ENCODE measurements around the gene LCE2B. TPM values are rescaled to one million over a fixed set of nuclear protein-coding genes. Genes with fewer than 3 reads are reported as not detected.
"Not testable (repeated sequence)": the region's sequence is repeated elsewhere in the genome, so short reads cannot be mapped to it uniquely, and the experiment has no call there.

LCE2B gene
- not detected for total RNA-seq

- not testable (repeated sequence) for H3K9me3 Mint-ChIP-seq, H3K27ac Mint-ChIP-seq
Observed at GRCh38 chr1:152685823-152686222, at the start of gene LCE2B. TSS of gene LCE2B (plus strand) at chr1:152686123. CDS start at chr1:152686844, 721 bp downstream.

GRCh38 chr1:152640351-152640750, 45.6 kb upstream of the LCE2B start:
- peaks cover 6% of the 10 kb centered on the region for H3K9me3 Mint-ChIP-seq
- no peak for ATAC-seq (replicated peaks)
- H3K27ac Mint-ChIP-seq = no peak overlapping the region
- H3K27me3 Mint-ChIP-seq = peaks cover 4% of the 10 kb centered on the region
- no peaks in the 10 kb centered on the region for H3K4me1 Mint-ChIP-seq
- H3K36me3 Mint-ChIP-seq (ENCODE audit: low read depth) = no peaks in the 10 kb centered on the region
- H3K4me3 Mint-ChIP-seq = no peak overlapping the region

More at GRCh38 chr1:152685823-152686222, at the start of gene LCE2B:
- H3K4me3 Mint-ChIP-seq; ATAC-seq (replicated peaks); H3K4me1 Mint-ChIP-seq; H3K36me3 Mint-ChIP-seq (ENCODE audit: low read depth): not testable (repeated sequence)
- peaks cover 49% of the 10 kb centered on the region for H3K27me3 Mint-ChIP-seq

GRCh38 chr1:152643945-152644344, 42.0 kb upstream of the LCE2B start:
- no peak overlapping the region for H3K27ac Mint-ChIP-seq
- no peaks in the 10 kb centered on the region for H3K36me3 Mint-ChIP-seq (ENCODE audit: low read depth)
- H3K9me3 Mint-ChIP-seq = peaks cover 6% of the 10 kb centered on the region
- no peak for ATAC-seq (replicated peaks)
- H3K4me1 Mint-ChIP-seq = no peaks in the 10 kb centered on the region
- H3K27me3 Mint-ChIP-seq = peaks cover 7% of the 10 kb centered on the region
- H3K4me3 Mint-ChIP-seq = no peak overlapping the region

- H3K27me3 Mint-ChIP-seq = peaks cover 7% of the 10 kb centered on the region
- no peaks in the 10 kb centered on the region for H3K9me3 Mint-ChIP-seq
- H3K4me3 Mint-ChIP-seq = no peak overlapping the region
- H3K27ac Mint-ChIP-seq = no peak overlapping the region
- no peaks in the 10 kb centered on the region for H3K36me3 Mint-ChIP-seq (ENCODE audit: low read depth)
- no peak for ATAC-seq (replicated peaks)
- H3K4me1 Mint-ChIP-seq = no peaks in the 10 kb centered on the region
Observed at GRCh38 chr1:152645146-152645545, 40.8 kb upstream of the LCE2B start.

- H3K4me3 Mint-ChIP-seq = no peak overlapping the region
- ATAC-seq (replicated peaks) = no peak
- H3K9me3 Mint-ChIP-seq = no peaks in the 10 kb centered on the region
- H3K4me1 Mint-ChIP-seq = no peaks in the 10 kb centered on the region
- peaks cover 7% of the 10 kb centered on the region for H3K27me3 Mint-ChIP-seq
- no peaks in the 10 kb centered on the region for H3K36me3 Mint-ChIP-seq (ENCODE audit: low read depth)
- H3K27ac Mint-ChIP-seq = no peak overlapping the region
Observed at GRCh38 chr1:152646656-152647055, 39.3 kb upstream of the LCE2B start.

- no peak overlapping the region for H3K4me3 Mint-ChIP-seq
- ATAC-seq (replicated peaks) = peak; percentile 55
- no peaks in the 10 kb centered on the region for H3K9me3 Mint-ChIP-seq
- no peaks in the 10 kb centered on the region for H3K36me3 Mint-ChIP-seq (ENCODE audit: low read depth)
- H3K27ac Mint-ChIP-seq = no peak overlapping the region
- peaks cover 4% of the 10 kb centered on the region for H3K4me1 Mint-ChIP-seq
- H3K27me3 Mint-ChIP-seq = peaks cover 9% of the 10 kb centered on the region
Observed at GRCh38 chr1:152654110-152654509, 31.8 kb upstream of the LCE2B start.

GRCh38 chr1:152656459-152656858, 29.5 kb upstream of the LCE2B start:
- Mint-ChIP-seq H3K36me3 (ENCODE audit: low read depth) (no peaks in the 10 kb centered on the region), H3K4me3 (no peak overlapping the region), H3K27me3 (peaks cover 12% of the 10 kb centered on the region), H3K9me3 (no peaks in the 10 kb centered on the region), H3K27ac (no peak overlapping the region), H3K4me1 (peaks cover 4% of the 10 kb centered on the region)
- no peak for ATAC-seq (replicated peaks)

GRCh38 chr1:152657677-152658076, 28.2 kb upstream of the LCE2B start:
- Mint-ChIP-seq H3K36me3 (ENCODE audit: low read depth) (no peaks in the 10 kb centered on the region), H3K9me3 (no peaks in the 10 kb centered on the region), H3K4me3 (no peak overlapping the region), H3K4me1 (peaks cover 4% of the 10 kb centered on the region), H3K27ac (no peak overlapping the region), H3K27me3 (peaks cover 10% of the 10 kb centered on the region)
- ATAC-seq (replicated peaks) = no peak

GRCh38 chr1:152658649-152659048, 27.3 kb upstream of the LCE2B start:
- Mint-ChIP-seq H3K9me3 (no peaks in the 10 kb centered on the region), H3K27ac (no peak overlapping the region), H3K4me1 (peaks cover 4% of the 10 kb centered on the region), H3K36me3 (ENCODE audit: low read depth) (no peaks in the 10 kb centered on the region), H3K27me3 (peaks cover 10% of the 10 kb centered on the region), H3K4me3 (no peak overlapping the region)
- ATAC-seq (replicated peaks) = no peak

GRCh38 chr1:152663098-152663497, 22.8 kb upstream of the LCE2B start, which contains the start of gene LCE2D:
TSS of gene LCE2D (plus strand) at chr1:152663380. CDS start at chr1:152664106, 726 bp downstream.
- Mint-ChIP-seq H3K27me3 (peaks cover 21% of the 10 kb centered on the region), H3K9me3 (no peaks in the 10 kb centered on the region), H3K27ac (no peak within 1 kb of the TSS), H3K4me1 (no peaks in the 10 kb centered on the region), H3K4me3 (no peak within 1 kb of the TSS), H3K36me3 (ENCODE audit: low read depth) (no peaks in the 10 kb centered on the region)
- ATAC-seq (replicated peaks) = no peak

- H3K9me3 Mint-ChIP-seq; ATAC-seq (replicated peaks); H3K36me3 Mint-ChIP-seq (ENCODE audit: low read depth); H3K4me3 Mint-ChIP-seq; H3K27ac Mint-ChIP-seq; H3K4me1 Mint-ChIP-seq: not testable (repeated sequence)
- H3K27me3 Mint-ChIP-seq = peaks cover 26% of the 10 kb centered on the region
Observed at GRCh38 chr1:152666171-152666570, 19.8 kb upstream of the LCE2B start.

- no peak overlapping the region for H3K4me3 Mint-ChIP-seq
- peaks cover 30% of the 10 kb centered on the region for H3K27me3 Mint-ChIP-seq
- ATAC-seq (replicated peaks) = no peak
- no peaks in the 10 kb centered on the region for H3K9me3 Mint-ChIP-seq
- no peak overlapping the region for H3K27ac Mint-ChIP-seq
- no peaks in the 10 kb centered on the region for H3K36me3 Mint-ChIP-seq (ENCODE audit: low read depth)
- no peaks in the 10 kb centered on the region for H3K4me1 Mint-ChIP-seq
Observed at GRCh38 chr1:152667648-152668047, 18.3 kb upstream of the LCE2B start.

GRCh38 chr1:152673016-152673415, 12.9 kb upstream of the LCE2B start:
- no peak overlapping the region for H3K27ac Mint-ChIP-seq
- peaks cover 33% of the 10 kb centered on the region for H3K27me3 Mint-ChIP-seq
- H3K4me1 Mint-ChIP-seq = no peaks in the 10 kb centered on the region
- ATAC-seq (replicated peaks) = no peak
- H3K36me3 Mint-ChIP-seq (ENCODE audit: low read depth) = no peaks in the 10 kb centered on the region
- H3K9me3 Mint-ChIP-seq = no peaks in the 10 kb centered on the region
- no peak overlapping the region for H3K4me3 Mint-ChIP-seq

- not testable (repeated sequence) for ATAC-seq (replicated peaks); H3K9me3 Mint-ChIP-seq; H3K36me3 Mint-ChIP-seq (ENCODE audit: low read depth); H3K4me3 Mint-ChIP-seq; H3K27ac Mint-ChIP-seq; H3K4me1 Mint-ChIP-seq
- peaks cover 38% of the 10 kb centered on the region for H3K27me3 Mint-ChIP-seq
Observed at GRCh38 chr1:152674983-152675382, 10.9 kb upstream of the LCE2B start, which contains the start of gene LCE2C. TSS of gene LCE2C (plus strand) at chr1:152675279. CDS start at chr1:152676016, 737 bp downstream.

GRCh38 chr1:152679459-152679858, 6.5 kb upstream of the LCE2B start:
- no peak for ATAC-seq (replicated peaks)
- Mint-ChIP-seq H3K9me3 (no peaks in the 10 kb centered on the region), H3K27ac (no peak overlapping the region)

GRCh38 chr1:152681616-152682015, 4.3 kb upstream of the LCE2B start:
- no peak overlapping the region for H3K4me3 Mint-ChIP-seq
- no peak overlapping the region for H3K27ac Mint-ChIP-seq
- H3K27me3 Mint-ChIP-seq = peaks cover 38% of the 10 kb centered on the region
- H3K4me1 Mint-ChIP-seq = no peaks in the 10 kb centered on the region
- no peaks in the 10 kb centered on the region for H3K9me3 Mint-ChIP-seq
- no peaks in the 10 kb centered on the region for H3K36me3 Mint-ChIP-seq (ENCODE audit: low read depth)
- ATAC-seq (replicated peaks) = no peak

More at GRCh38 chr1:152679459-152679858, 6.5 kb upstream of the LCE2B start:
- Mint-ChIP-seq H3K4me3 (no peak overlapping the region), H3K36me3 (ENCODE audit: low read depth) (no peaks in the 10 kb centered on the region), H3K27me3 (peaks cover 41% of the 10 kb centered on the region), H3K4me1 (no peaks in the 10 kb centered on the region)

All from activated T-helper 17 cell treated with anti-CD3 and anti-CD28 coated beads, Interleukin-2, amount 50 U/mL, for 72 hours (primary cell).